ENCODE results near the gene TRPT1. TPM values are rescaled to one million over a fixed set of nuclear protein-coding genes. Genes with fewer than 3 reads are reported as not detected.

Gene TRPT1
- total and polyA plus RNA-seq, 9 of the 15 experiments (the other 6 are each of a cell fraction or from before 2014, with no cell fraction given), result 4.6 to 41.7 (median 23.1) TPM

DNA sequence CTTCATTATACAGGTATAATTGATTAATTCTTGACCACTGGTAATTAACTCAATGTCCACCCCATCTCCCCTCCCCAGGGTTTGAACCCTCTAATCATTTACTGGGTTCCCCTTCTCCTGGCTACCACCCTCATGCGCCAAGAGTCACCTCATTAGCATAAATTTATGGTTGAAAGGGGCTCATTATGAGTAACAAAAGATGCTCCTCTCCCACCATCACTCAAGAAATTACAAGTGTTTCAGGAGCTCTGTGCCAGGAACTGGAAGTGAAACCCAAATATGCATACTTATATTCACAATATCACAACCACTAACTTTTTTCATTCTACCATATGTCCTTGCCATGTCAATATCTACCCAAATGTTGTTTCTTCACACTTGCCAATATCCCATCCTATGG lies 47.8 kb downstream of the TRPT1 start:
- no TSS peak for BruUV-seq (replicated peaks)
- FAIRE-seq (no peak), DNase-seq (ENCODE audit: extremely low read depth in 1 of 4, low spot score in 3 of 4) (no peak), ATAC-seq (no peak)
- Histone ChIP-seq H3K4me1 (replicated peaks in 1 of 2; ENCODE audit: control insufficient read depth in 2 of 2, insufficient read depth in 2 of 2, low read length in 2 of 2) (peaks cover 23 to 25% of the 10 kb centered on the region in 2 experiments), H2AFZ (ENCODE audit: low read depth, low read length) (no peak overlapping the region), H4K20me1 (replicated peaks; ENCODE audit: control insufficient read depth, insufficient read depth, low read length) (no peaks in the 10 kb centered on the region), H3K27me3 (ENCODE audit: control insufficient read depth in 2 of 2, insufficient read depth in 2 of 2, low read length in 2 of 2) (no peaks in the 10 kb centered on the region), H3K27ac (ENCODE audit: extremely low read depth, low read depth, low read length) (no peak overlapping the region), H3K4me2 (ENCODE audit: insufficient read depth, low read length) (no peak overlapping the region), H3K9ac (ENCODE audit: insufficient read depth in 1 of 2, low read depth in 2 of 2, low read length in 2 of 2) (no peak overlapping the region; a peak in 1 of 4 replicates), H3K4me3 (no peak overlapping the region), H3K9me3 (replicated peaks; ENCODE audit: control insufficient read depth, insufficient read depth, low read depth, low read length) (no peaks in the 10 kb centered on the region), H3K9me1 (ENCODE audit: control insufficient read depth, insufficient read depth, low read length) (no peaks in the 10 kb centered on the region), H3K79me2 (ENCODE audit: control insufficient read depth, insufficient read depth, low read length) (peaks cover 10% of the 10 kb centered on the region), H3K36me3 (ENCODE audit: control insufficient read depth, insufficient read depth, low read length) (peaks cover 1% of the 10 kb centered on the region; the same call in 1 of the 3 replicates)
- CTCF ChIA-PET (ENCODE audit: low intra/inter-chr PET ratio), result no interaction called here
- in situ Hi-C loops (cut with MboI) (no loop called here), intact Hi-C loops (cut with micrococcal nuclease) (no loop called here)
- WGBS (ENCODE audit: insufficient coverage, low coverage, missing lambda C conversion rate), result 90% methylated on average over 1 of the region's 1 CpG
- POLR2A ChIA-PET, result interaction anchor here (0.6 kb wide), 2 partner anchors 9 to 81 kb away, joined by 3 to 5 read pairs; no protein-coding TSS in a partner anchor
- TF ChIP-seq ARID1B (IDR thresholded peaks at IDR 0.05) (no peak), TEAD1 (CRISPR knock-in tag; IDR thresholded peaks at IDR 0.05) (no peak), EP300 (IDR thresholded peaks at IDR 0.05; ENCODE audit: low read length) (no peak), RBBP5 (IDR thresholded peaks at IDR 0.05; ENCODE audit: borderline replicate concordance, insufficient read depth, low read length, poor library complexity, severe bottlenecking) (no peak), ZBTB17 (CRISPR knock-in tag; IDR thresholded peaks at IDR 0.05) (no peak), RBM17 (IDR thresholded peaks at IDR 0.05; ENCODE audit: borderline replicate concordance, low read depth, low read length) (no peak), RUNX1 (IDR thresholded peaks at IDR 0.05; ENCODE audit: low read depth) (no peak), BMI1 (IDR thresholded peaks at IDR 0.05; ENCODE audit: low read length) (no peak), TRIM24 (IDR thresholded peaks at IDR 0.05) (no peak), SMARCA4 (IDR thresholded peaks at IDR 0.05) (no peak)
- TF ChIP-seq, protein P1, sequence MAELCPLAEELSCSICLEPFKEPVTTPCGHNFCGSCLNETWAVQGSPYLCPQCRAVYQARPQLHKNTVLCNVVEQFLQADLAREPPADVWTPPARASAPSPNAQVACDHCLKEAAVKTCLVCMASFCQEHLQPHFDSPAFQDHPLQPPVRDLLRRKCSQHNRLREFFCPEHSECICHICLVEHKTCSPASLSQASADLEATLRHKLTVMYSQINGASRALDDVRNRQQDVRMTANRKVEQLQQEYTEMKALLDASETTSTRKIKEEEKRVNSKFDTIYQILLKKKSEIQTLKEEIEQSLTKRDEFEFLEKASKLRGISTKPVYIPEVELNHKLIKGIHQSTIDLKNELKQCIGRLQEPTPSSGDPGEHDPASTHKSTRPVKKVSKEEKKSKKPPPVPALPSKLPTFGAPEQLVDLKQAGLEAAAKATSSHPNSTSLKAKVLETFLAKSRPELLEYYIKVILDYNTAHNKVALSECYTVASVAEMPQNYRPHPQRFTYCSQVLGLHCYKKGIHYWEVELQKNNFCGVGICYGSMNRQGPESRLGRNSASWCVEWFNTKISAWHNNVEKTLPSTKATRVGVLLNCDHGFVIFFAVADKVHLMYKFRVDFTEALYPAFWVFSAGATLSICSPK (IDR thresholded peaks at IDR 0.05; ENCODE audit: borderline replicate concordance), result no peak
- TF ChIP-seq, protein P2, sequence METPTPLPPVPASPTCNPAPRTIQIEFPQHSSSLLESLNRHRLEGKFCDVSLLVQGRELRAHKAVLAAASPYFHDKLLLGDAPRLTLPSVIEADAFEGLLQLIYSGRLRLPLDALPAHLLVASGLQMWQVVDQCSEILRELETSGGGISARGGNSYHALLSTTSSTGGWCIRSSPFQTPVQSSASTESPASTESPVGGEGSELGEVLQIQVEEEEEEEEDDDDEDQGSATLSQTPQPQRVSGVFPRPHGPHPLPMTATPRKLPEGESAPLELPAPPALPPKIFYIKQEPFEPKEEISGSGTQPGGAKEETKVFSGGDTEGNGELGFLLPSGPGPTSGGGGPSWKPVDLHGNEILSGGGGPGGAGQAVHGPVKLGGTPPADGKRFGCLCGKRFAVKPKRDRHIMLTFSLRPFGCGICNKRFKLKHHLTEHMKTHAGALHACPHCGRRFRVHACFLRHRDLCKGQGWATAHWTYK (CRISPR knock-in tag; IDR thresholded peaks at IDR 0.05), result no peak
- TF ChIP-seq, protein P3, sequence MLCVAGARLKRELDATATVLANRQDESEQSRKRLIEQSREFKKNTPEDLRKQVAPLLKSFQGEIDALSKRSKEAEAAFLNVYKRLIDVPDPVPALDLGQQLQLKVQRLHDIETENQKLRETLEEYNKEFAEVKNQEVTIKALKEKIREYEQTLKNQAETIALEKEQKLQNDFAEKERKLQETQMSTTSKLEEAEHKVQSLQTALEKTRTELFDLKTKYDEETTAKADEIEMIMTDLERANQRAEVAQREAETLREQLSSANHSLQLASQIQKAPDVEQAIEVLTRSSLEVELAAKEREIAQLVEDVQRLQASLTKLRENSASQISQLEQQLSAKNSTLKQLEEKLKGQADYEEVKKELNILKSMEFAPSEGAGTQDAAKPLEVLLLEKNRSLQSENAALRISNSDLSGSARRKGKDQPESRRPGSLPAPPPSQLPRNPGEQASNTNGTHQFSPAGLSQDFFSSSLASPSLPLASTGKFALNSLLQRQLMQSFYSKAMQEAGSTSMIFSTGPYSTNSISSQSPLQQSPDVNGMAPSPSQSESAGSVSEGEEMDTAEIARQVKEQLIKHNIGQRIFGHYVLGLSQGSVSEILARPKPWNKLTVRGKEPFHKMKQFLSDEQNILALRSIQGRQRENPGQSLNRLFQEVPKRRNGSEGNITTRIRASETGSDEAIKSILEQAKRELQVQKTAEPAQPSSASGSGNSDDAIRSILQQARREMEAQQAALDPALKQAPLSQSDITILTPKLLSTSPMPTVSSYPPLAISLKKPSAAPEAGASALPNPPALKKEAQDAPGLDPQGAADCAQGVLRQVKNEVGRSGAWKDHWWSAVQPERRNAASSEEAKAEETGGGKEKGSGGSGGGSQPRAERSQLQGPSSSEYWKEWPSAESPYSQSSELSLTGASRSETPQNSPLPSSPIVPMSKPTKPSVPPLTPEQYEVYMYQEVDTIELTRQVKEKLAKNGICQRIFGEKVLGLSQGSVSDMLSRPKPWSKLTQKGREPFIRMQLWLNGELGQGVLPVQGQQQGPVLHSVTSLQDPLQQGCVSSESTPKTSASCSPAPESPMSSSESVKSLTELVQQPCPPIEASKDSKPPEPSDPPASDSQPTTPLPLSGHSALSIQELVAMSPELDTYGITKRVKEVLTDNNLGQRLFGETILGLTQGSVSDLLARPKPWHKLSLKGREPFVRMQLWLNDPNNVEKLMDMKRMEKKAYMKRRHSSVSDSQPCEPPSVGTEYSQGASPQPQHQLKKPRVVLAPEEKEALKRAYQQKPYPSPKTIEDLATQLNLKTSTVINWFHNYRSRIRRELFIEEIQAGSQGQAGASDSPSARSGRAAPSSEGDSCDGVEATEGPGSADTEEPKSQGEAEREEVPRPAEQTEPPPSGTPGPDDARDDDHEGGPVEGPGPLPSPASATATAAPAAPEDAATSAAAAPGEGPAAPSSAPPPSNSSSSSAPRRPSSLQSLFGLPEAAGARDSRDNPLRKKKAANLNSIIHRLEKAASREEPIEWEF (CRISPR knock-in tag; IDR thresholded peaks at IDR 0.05), result no peak
